Mammary epithelial cell (primary cell): Measurements from ENCODE around the gene SIGMAR1.

Experiments used
- EZH2 ChIP-seq: IDR thresholded peaks from 2 replicates; pipeline ENCODE4 v1.6.1; 2012; ENCODE audit warnings: low read length, inconsistent platforms, borderline replicate concordance
- TF ChIP-seq, protein P1 (sequence below), 2 donors: IDR thresholded peaks in 1 of 2; conservative IDR thresholded peaks in 1 of 2; 2 replicates each; pipeline ENCODE4 v1.5.1; 2011 to 2012; ENCODE audit warnings: inconsistent platforms in 2 of 2, low read length in 2 of 2, mild to moderate bottlenecking in 2 of 2, control low read depth in 1 of 2, low read depth in 1 of 2; ENCODE audit not compliant: insufficient read depth in 1 of 2; ENCODE audit errors: extremely low read depth in 1 of 2

- TF ChIP-seq, protein P1, sequence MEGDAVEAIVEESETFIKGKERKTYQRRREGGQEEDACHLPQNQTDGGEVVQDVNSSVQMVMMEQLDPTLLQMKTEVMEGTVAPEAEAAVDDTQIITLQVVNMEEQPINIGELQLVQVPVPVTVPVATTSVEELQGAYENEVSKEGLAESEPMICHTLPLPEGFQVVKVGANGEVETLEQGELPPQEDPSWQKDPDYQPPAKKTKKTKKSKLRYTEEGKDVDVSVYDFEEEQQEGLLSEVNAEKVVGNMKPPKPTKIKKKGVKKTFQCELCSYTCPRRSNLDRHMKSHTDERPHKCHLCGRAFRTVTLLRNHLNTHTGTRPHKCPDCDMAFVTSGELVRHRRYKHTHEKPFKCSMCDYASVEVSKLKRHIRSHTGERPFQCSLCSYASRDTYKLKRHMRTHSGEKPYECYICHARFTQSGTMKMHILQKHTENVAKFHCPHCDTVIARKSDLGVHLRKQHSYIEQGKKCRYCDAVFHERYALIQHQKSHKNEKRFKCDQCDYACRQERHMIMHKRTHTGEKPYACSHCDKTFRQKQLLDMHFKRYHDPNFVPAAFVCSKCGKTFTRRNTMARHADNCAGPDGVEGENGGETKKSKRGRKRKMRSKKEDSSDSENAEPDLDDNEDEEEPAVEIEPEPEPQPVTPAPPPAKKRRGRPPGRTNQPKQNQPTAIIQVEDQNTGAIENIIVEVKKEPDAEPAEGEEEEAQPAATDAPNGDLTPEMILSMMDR (conservative IDR thresholded peaks at IDR 0.05 in 1 of 2, IDR thresholded peaks at IDR 0.05 in 1 of 2; ENCODE audit: extremely low read depth in 1 of 2, insufficient read depth in 1 of 2, low read depth in 1 of 2, low read length in 2 of 2): no peak
- no peak for TF ChIP-seq EZH2
Measured at GRCh38 chr9:34669809-34670562, 32.4 kb upstream of the SIGMAR1 start.
